ENCODE results near the gene ASZ1.

Gene ASZ1

DNA sequence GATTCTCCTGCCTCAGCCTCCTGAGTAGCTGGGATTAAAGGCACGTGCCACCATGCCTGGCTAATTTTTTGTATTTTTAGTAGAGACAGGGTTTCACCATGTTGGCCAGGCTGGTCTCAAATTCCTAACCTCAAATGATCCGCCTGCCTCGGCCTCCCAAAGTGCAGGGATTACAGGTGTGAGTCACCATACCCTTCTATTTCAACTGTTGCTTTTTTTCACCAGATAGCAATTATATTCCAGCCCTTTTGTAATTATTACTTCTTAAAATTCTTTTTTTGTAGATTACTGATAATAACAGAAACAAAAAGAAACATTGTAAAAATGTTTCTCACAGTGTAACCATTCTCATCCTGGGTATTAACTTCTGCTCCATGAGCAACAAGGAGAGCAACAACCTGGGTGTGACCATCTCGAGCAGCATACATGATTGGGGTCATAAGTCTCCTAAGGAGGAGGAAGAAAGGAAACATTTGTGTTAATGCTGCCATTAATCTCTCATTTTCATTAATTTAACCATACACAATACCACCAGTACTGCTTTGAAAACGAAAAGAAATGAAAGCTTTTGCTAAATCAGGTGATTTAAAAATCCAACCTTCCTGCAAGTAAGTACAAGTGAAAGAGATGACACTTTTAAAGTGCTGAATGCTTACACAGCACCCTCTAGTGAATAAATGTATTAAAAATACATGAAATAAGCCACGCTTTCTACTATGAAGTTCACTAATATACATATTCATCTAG lies 41.8 kb downstream of the ASZ1 start:
- H3K4me1 Mint-ChIP-seq: no peaks in the 10 kb centered on the region
- DNase-seq (ENCODE audit: low spot score in 2 of 2) (no peak), ATAC-seq (ENCODE audit: low read depth) (no peak)
- H3K27me3 Mint-ChIP-seq: no peaks in the 10 kb centered on the region
- no peak overlapping the region for H3K27ac Mint-ChIP-seq
- no peak overlapping the region for H3K4me3 Mint-ChIP-seq
- H3K36me3 Mint-ChIP-seq: no peaks in the 10 kb centered on the region
- H3K9me3 Mint-ChIP-seq: peaks cover 12% of the 10 kb centered on the region

DNA sequence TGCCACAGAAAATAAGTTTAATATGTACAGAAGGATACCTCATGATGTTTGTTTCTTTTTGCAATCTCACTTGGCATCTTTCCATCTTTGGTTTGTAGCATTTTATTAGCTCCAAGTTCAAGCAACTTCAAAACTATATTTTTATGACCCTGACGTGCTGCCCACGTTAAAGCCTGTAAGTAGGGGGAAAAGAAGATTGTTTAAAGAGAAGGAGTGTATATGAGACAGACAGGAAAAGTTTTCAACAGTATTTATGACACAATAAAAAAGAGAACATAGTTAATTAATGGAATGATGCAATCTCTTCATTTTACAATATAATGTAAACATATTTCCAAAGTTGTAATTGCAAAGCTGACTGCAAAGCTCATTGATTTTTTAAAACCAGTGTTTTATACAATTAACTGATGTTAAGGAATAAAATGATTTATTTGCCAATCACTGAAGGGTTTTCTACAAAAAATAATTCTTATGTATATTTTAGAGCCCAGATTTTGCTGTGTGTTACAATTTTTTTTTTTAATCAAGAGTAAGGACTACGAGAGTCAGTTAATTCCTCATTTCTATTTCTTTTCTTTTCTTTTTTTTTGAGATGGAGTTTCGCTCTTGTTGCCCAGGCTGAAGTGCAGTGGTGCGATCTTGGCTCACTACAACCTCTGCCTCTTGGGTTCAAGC lies 42.5 kb downstream of the ASZ1 start:
- H3K27me3 Mint-ChIP-seq: no peaks in the 10 kb centered on the region
- ATAC-seq (ENCODE audit: low read depth) (no peak), DNase-seq (ENCODE audit: low spot score in 2 of 2) (no peak)
- H3K9me3 Mint-ChIP-seq: peaks cover 11% of the 10 kb centered on the region
- no peaks in the 10 kb centered on the region for H3K4me1 Mint-ChIP-seq
- no peaks in the 10 kb centered on the region for H3K36me3 Mint-ChIP-seq
- no peak overlapping the region for H3K4me3 Mint-ChIP-seq
- no peak overlapping the region for H3K27ac Mint-ChIP-seq

DNA sequence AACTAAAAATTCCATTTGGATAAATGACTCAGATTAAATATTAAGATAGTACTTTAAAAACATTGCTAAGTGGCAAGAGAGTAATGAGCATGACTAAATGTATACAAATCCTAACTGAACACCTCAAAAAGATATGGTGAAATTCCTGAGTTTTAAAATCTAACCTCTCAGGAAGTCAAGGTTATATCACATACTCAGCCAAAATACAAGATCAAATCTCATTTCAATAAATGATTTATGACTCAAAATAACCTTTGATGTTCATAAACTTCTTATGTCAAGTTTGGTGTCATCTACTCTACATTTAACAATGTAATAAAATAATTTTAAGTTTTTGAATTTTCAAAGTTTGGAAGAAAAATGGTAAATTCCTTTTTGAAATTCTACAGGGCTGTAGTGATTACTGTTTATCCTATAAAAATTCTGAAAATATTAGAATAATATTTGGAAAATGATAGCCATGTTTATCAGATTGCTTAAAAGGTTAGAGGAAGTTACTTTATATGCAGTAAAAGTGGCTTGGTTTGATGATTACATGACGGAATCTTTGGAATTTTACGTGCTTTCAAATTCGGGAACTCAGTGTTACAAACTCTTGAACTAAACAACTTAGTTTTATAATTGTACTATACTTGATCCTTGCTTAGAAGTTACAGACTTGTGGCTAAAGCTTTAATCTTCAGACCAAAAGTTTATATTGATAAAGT lies 43.7 kb downstream of the ASZ1 start:
- DNase-seq (ENCODE audit: low spot score in 2 of 2) (no peak), ATAC-seq (ENCODE audit: low read depth) (no peak)
- H3K36me3 Mint-ChIP-seq: no peaks in the 10 kb centered on the region
- no peaks in the 10 kb centered on the region for H3K4me1 Mint-ChIP-seq
- H3K27ac Mint-ChIP-seq: no peak overlapping the region
- H3K27me3 Mint-ChIP-seq: no peaks in the 10 kb centered on the region
- H3K4me3 Mint-ChIP-seq: no peak overlapping the region
- H3K9me3 Mint-ChIP-seq: peaks cover 9% of the 10 kb centered on the region

DNA sequence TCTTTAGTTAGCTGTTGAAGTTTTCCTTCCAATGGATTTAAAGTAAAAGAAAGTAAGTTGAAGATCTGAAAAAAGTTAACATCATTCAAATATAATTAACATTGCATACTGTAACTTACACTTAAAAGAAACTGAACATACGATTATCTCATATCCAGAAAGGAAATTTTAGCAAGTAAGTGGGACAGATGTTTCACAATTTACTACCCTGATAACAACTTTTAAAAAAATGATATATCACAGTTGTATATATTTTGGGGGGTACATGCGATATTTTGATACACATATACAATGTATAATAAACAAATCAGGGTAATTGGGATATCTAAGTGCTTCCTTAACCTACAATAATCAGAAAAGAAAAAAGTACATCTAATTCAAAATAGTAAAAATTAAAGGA lies 44.2 kb downstream of the ASZ1 start:
- H3K36me3 Mint-ChIP-seq: no peaks in the 10 kb centered on the region
- H3K27ac Mint-ChIP-seq: no peak overlapping the region
- no peak overlapping the region for H3K4me3 Mint-ChIP-seq
- ATAC-seq (ENCODE audit: low read depth): no peak
- peaks cover 7% of the 10 kb centered on the region for H3K9me3 Mint-ChIP-seq
- H3K27me3 Mint-ChIP-seq: no peaks in the 10 kb centered on the region
- DNase-seq (ENCODE audit: low spot score in 2 of 2): no peak
- H3K4me1 Mint-ChIP-seq: no peaks in the 10 kb centered on the region

DNA sequence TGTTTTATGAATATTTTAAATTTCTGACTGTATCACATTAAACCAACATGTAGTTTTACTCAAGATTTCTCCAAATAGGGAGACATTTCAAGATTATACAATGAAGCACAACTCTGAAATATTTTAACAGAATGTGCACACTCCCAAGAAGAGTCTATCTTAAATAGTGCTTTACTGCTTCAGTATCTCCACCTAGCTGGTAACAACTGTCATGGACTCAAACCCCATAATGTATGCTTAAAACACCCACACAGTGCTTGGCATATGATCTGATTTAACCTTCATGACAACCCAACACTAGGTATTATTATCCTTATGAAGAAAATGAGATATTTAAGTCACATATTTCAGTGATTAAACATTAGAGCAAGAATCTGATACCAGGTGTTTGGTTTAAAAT lies 45.9 kb downstream of the ASZ1 start:
- ATAC-seq (ENCODE audit: low read depth) (no peak), DNase-seq (ENCODE audit: low spot score in 2 of 2) (no peak)
- Mint-ChIP-seq H3K27ac (no peak overlapping the region), H3K27me3 (no peaks in the 10 kb centered on the region), H3K36me3 (no peaks in the 10 kb centered on the region), H3K4me1 (no peaks in the 10 kb centered on the region), H3K9me3 (no peaks in the 10 kb centered on the region), H3K4me3 (no peak overlapping the region)

DNA sequence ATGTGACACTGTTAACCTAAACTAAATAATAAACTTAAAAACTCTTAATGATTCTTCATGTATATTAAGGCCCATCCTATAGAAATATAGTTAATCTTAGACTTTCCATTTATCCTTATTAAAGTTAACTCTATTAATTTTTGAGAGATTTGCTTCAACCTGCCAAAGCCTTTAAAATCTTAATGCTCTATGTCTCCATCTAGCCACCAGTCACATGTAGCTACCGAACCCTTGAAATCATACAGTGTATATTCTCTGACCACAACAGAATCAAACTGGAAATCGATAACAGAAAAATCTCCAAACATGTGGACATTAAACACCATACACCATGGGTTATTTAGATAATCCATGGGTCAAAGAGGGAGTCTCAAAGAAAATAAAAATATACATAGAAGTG lies 51.9 kb downstream of the ASZ1 start:
- ATAC-seq (ENCODE audit: low read depth): no peak
- peaks cover 2% of the 10 kb centered on the region for H3K9me3 Mint-ChIP-seq
- H3K36me3 Mint-ChIP-seq: no peaks in the 10 kb centered on the region
- no peaks in the 10 kb centered on the region for H3K4me1 Mint-ChIP-seq
- DNase-seq (ENCODE audit: low spot score in 2 of 2): no peak
- H3K27ac Mint-ChIP-seq: no peak overlapping the region
- no peak overlapping the region for H3K4me3 Mint-ChIP-seq
- H3K27me3 Mint-ChIP-seq: no peaks in the 10 kb centered on the region

DNA sequence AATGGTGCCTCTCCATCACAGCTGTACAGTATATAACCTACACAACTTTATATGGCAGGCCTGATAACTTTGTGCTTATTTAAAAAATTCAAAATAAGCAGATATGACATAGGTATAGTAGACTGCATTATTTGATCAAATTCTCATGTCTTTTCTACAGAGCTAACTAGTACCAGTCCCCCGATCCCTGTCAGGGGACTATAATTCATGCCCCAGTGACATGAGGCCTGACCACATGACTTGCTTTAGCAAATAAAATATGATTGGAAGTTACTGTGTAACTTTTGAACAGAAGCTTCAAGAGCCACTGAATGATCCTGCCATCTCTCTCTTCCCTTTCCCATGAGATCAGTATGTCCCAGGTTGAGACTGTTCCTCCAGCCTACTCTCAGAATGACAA lies 55.2 kb downstream of the ASZ1 start:
- peaks cover 2% of the 10 kb centered on the region for H3K9me3 Mint-ChIP-seq
- H3K36me3 Mint-ChIP-seq: no peaks in the 10 kb centered on the region
- H3K4me1 Mint-ChIP-seq: no peaks in the 10 kb centered on the region
- ATAC-seq (ENCODE audit: low read depth) (no peak), DNase-seq (ENCODE audit: low spot score in 2 of 2) (no peak)
- H3K27me3 Mint-ChIP-seq: no peaks in the 10 kb centered on the region
- no peak overlapping the region for H3K4me3 Mint-ChIP-seq
- H3K27ac Mint-ChIP-seq: no peak overlapping the region

DNA sequence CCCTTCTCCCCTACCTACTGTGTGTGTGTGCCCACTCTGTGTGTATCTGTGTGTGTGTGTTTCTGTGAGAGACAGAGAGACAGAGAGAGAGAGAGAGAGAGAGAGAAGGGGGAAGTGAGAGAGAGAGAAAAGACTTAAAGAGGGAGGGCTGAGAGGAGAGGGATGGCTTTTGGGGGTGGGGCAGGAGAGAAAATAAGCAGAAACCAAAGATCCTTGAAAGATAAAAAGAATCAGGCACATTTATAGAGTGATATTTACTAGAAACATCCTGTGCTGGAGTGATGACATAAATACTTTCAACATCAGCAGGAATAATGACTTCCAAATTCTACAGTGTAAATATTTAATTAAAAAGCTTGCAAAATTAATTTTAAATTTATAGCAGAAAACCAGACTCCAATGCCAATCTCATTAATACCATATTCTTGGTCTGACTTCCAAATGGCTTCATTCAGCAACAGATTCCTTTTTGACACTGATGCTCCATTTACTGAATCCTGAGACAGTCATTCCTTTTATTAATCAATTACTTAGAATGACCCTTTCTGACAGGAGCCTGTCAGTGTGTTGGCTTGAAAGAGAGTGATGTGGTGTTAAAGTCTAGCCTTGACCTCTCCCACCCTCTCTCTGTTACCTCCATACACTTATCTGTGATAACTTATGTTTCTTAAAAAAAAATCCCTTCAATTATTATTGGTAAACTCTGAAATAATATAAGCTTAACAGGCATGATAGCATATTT lies 62.8 kb downstream of the ASZ1 start:
- no peaks in the 10 kb centered on the region for H3K36me3 Mint-ChIP-seq
- no peaks in the 10 kb centered on the region for H3K4me1 Mint-ChIP-seq
- DNase-seq (ENCODE audit: low spot score in 2 of 2): no peak
- no peaks in the 10 kb centered on the region for H3K9me3 Mint-ChIP-seq
- H3K4me3 Mint-ChIP-seq: no peak overlapping the region
- peaks cover 4% of the 10 kb centered on the region for H3K27me3 Mint-ChIP-seq
- ATAC-seq (ENCODE audit: low read depth): no peak
- H3K27ac Mint-ChIP-seq: no peak overlapping the region

DNA sequence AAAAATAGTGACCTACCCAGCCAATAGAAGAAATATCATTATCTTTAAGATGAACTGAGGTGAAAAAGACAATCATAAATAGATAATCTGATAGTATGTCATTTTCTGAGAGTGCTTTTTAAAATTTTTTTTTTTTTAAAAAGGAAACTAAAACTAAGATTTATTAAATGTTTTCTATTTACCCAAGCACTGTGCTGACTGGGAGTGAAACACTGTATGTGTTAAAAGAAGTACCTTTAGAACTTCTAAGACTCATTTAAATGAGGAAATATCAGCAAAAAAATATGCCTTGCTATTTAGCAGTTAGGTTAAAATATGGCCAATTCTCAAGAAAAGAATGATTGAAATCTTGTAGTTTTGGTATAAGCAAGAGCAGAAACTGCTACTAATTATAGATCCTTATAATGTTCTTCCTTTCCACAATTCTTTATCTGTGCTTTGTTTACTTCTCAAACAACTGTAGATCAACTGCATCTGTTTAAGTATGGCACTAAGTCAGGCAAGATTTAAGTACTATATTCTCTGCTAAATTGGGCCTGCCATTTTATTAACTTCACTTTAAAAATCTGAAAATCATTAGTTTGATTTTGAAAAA lies 64.9 kb downstream of the ASZ1 start:
- DNase-seq (ENCODE audit: low spot score in 2 of 2) (no peak), ATAC-seq (ENCODE audit: low read depth) (no peak)
- peaks cover 5% of the 10 kb centered on the region for H3K27me3 Mint-ChIP-seq
- H3K9me3 Mint-ChIP-seq: peaks cover 2% of the 10 kb centered on the region
- no peaks in the 10 kb centered on the region for H3K36me3 Mint-ChIP-seq
- no peak overlapping the region for H3K27ac Mint-ChIP-seq
- no peak overlapping the region for H3K4me3 Mint-ChIP-seq
- no peaks in the 10 kb centered on the region for H3K4me1 Mint-ChIP-seq

DNA sequence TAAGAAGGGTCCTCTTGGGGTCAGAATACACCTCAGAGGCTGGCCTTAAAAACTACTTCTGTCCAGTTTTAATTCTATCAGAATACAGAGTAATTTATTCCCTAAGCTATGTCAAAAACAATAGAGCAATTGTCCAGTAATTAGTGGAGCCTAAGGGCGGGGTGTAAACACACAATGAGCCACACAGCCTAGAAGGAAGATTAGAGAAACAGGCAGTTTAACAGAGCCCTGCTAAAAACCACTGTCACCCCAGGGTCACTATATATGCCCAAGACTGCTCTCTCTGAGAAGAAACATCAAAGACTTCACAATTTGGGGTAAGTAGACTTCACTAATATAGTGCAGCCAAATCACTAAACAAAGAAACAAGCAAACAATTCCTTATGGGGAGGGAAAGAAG lies 77.3 kb downstream of the ASZ1 start:
- H3K27ac Mint-ChIP-seq: no peak overlapping the region
- peaks cover 4% of the 10 kb centered on the region for H3K27me3 Mint-ChIP-seq
- no peaks in the 10 kb centered on the region for H3K9me3 Mint-ChIP-seq
- H3K36me3 Mint-ChIP-seq: no peaks in the 10 kb centered on the region
- ATAC-seq (ENCODE audit: low read depth) (no peak), DNase-seq (ENCODE audit: low spot score in 2 of 2) (no peak)
- H3K4me3 Mint-ChIP-seq: no peak overlapping the region
- H3K4me1 Mint-ChIP-seq: no peaks in the 10 kb centered on the region

DNA sequence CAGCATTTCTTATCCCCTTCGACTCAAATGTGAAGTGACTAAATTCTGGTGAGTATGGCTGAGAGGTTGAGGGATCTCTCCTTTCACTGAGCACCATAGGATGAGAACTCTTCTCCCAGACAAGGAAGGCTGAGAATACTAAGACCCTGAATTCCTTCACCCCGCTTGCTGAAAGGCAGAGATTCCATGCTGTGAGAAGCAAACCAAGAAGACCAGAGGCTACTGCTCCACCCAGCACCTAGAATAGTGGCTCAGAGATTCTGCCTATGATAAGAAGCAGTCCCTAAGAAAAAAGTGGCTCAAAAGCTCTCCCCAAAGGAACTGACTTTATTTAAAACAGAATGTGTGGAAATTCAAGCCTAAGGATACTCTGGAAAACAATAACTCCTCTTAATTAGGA lies 77.7 kb downstream of the ASZ1 start:
- H3K4me3 Mint-ChIP-seq: no peak overlapping the region
- H3K27ac Mint-ChIP-seq: no peak overlapping the region
- no peaks in the 10 kb centered on the region for H3K9me3 Mint-ChIP-seq
- DNase-seq (ENCODE audit: low spot score in 2 of 2) (no peak), ATAC-seq (ENCODE audit: low read depth) (no peak)
- peaks cover 4% of the 10 kb centered on the region for H3K27me3 Mint-ChIP-seq
- no peaks in the 10 kb centered on the region for H3K36me3 Mint-ChIP-seq
- H3K4me1 Mint-ChIP-seq: no peaks in the 10 kb centered on the region

DNA sequence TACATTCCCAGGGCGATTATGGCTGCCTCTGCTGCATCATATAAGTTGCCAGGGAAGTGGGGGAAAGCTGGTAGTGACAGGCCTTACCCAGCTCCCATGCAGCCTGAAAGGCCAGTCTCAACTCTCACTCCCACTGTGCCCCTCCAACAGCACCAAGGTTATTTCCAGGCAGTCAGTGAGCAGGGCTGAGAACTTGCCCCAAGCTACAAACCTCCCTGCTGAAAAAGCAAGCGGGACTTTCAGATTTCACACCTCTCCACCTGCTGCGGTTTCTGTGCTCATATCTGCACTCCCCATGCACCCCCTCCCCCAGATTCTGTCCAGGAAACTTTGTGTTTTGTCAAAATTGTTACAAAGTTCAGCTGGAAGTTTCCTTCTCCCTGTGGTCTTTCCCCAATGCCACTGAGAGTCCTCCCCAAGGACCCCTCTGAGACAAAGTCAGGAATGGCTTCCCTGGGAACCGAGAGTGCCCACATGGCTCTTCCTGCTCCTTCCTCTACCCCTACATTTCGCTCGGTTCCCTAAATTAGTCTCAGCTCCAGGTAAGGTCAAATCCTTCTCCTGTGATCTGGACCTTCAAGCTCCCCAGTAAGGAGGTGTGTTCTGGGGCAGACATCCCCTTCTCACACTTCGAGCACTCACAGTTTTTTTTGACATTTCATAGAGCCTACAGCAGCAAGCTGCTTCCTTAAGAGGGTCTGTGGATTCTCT lies 79.2 kb downstream of the ASZ1 start:
- H3K4me1 Mint-ChIP-seq: no peaks in the 10 kb centered on the region
- no peak for DNase-seq (ENCODE audit: low spot score in 2 of 2)

DNA sequence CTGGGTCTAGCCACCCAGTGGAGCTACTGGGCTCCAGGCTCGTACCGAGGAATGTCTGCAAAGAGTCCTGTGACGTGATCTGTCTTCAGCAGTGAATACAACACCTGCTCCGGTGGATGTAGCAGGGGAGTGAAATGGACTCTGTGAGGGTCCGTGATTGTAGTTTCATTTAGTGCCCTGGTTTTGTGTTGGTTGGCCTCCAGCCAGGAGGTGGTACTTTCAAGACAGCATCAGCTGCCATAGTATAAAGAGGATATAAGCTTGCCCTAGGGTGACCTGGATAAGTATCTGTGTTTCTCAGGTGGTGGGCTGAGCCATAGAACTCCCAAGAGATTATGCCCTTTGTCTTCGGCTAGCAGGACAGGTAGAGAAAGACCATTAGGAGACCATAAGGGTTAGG lies 79.8 kb downstream of the ASZ1 start:
- H3K4me3 Mint-ChIP-seq: no peak overlapping the region
- DNase-seq (ENCODE audit: low spot score in 2 of 2) (no peak), ATAC-seq (ENCODE audit: low read depth) (no peak)
- H3K4me1 Mint-ChIP-seq: no peaks in the 10 kb centered on the region
- H3K9me3 Mint-ChIP-seq: no peaks in the 10 kb centered on the region
- no peaks in the 10 kb centered on the region for H3K36me3 Mint-ChIP-seq
- peaks cover 4% of the 10 kb centered on the region for H3K27me3 Mint-ChIP-seq
- H3K27ac Mint-ChIP-seq: no peak overlapping the region

More for the DNA sequence above, 79.2 kb downstream of the ASZ1 start:
- no peak for ATAC-seq (ENCODE audit: low read depth)
- Mint-ChIP-seq H3K27ac (no peak overlapping the region), H3K9me3 (no peaks in the 10 kb centered on the region), H3K27me3 (peaks cover 4% of the 10 kb centered on the region), H3K4me3 (no peak overlapping the region), H3K36me3 (no peaks in the 10 kb centered on the region)
